Measurements from ENCODE around the gene LEMD2.
A peak's percentile ranks its signal among the peaks of the same experiment; 100 is the strongest.

GRCh38 chr6:33788694-33789549 is at the start of gene LEMD2:
- TF ChIP-seq MAZ (IDR thresholded peaks at IDR 0.05; ENCODE audit: borderline replicate concordance, low read depth, low read length) = peak; percentile 85; the same call in 1 of the 2 replicates
- TF ChIP-seq MAFK (IDR thresholded peaks at IDR 0.05; ENCODE audit: partially characterized antibody) = no peak
- TF ChIP-seq POLR2A (IDR thresholded peaks at IDR 0.05; ENCODE audit: low read length) = peak; percentile 73
- no peak for TF ChIP-seq CEBPB (IDR thresholded peaks at IDR 0.05)
- no peak for TF ChIP-seq SMC3 (IDR thresholded peaks at IDR 0.05)

All from A549 (cell line).